GM19397 (cell line): ENCODE data around the gene STYXL1.

Experiments
- ATAC-seq: cut with Tn5 transposase; IDR thresholded peaks from one replicate; pipeline ENCODE4 v1.9.1; 2021; ENCODE audit warnings: mild to moderate bottlenecking, moderate library complexity; ENCODE audit not compliant: unreplicated experiment

STYXL1 gene

GRCh38 chr7:75981453-75982305 is 66.1 kb downstream of the STYXL1 start:
- no peak for ATAC-seq

GRCh38 chr7:75981203-75981452 is 66.7 kb downstream of the STYXL1 start:
- no peak for ATAC-seq

- no peak for ATAC-seq
Observed at GRCh38 chr7:75980430-75981202, 67.2 kb downstream of the STYXL1 start.

- ATAC-seq: no peak
Observed at GRCh38 chr7:75979759-75980429, 67.9 kb downstream of the STYXL1 start.

GRCh38 chr7:75977743-75978142 is 70.1 kb downstream of the STYXL1 start:
- ATAC-seq: no peak

- ATAC-seq: no peak
Observed at GRCh38 chr7:75971961-75972763, 75.6 kb downstream of the STYXL1 start.

- no peak for ATAC-seq
Observed at GRCh38 chr7:75971309-75971960, 76.4 kb downstream of the STYXL1 start.

- no peak for ATAC-seq
Observed at GRCh38 chr7:75969704-75970498, 77.9 kb downstream of the STYXL1 start.

- no peak for ATAC-seq
Observed at GRCh38 chr7:75969182-75969581, 78.6 kb downstream of the STYXL1 start.

- ATAC-seq: no peak
Observed at GRCh38 chr7:75968561-75969001, 79.2 kb downstream of the STYXL1 start.

GRCh38 chr7:75968012-75968411 is 79.8 kb downstream of the STYXL1 start:
- no peak for ATAC-seq

GRCh38 chr7:75967487-75967997 is 80.3 kb downstream of the STYXL1 start:
- ATAC-seq: no peak

GRCh38 chr7:75967055-75967454 is 80.7 kb downstream of the STYXL1 start:
- no peak for ATAC-seq

- no peak for ATAC-seq
Observed at GRCh38 chr7:75966190-75966961, 81.4 kb downstream of the STYXL1 start.

- no peak for ATAC-seq
Observed at GRCh38 chr7:75965617-75966016, 82.2 kb downstream of the STYXL1 start.

GRCh38 chr7:75963381-75963995 is 84.3 kb downstream of the STYXL1 start:
- ATAC-seq: no peak

GRCh38 chr7:75962607-75963380 is 85.0 kb downstream of the STYXL1 start:
- no peak for ATAC-seq
